ENCODE data around the gene INPP4B.

The INPP4B gene

GRCh38 chr4:142840516-142841123 lies 5.5 kb downstream of the INPP4B start:
- no peak overlapping the region for H3K4me3 ChIP-seq (IDR thresholded peaks at IDR 0.05; ENCODE audit: insufficient read depth, low read depth, low read length)
- H3K9ac ChIP-seq, result no peak overlapping the region
- H3K36me3 ChIP-seq (ENCODE audit: insufficient read depth), result no peaks in the 10 kb centered on the region
- H3K4me2 ChIP-seq, result no peak overlapping the region
- H3K4me1 ChIP-seq (ENCODE audit: low read depth, poor library complexity, severe bottlenecking), result no peaks in the 10 kb centered on the region
- H3K79me2 ChIP-seq (ENCODE audit: insufficient read depth, low read depth), result no peaks in the 10 kb centered on the region
- H2AFZ ChIP-seq (ENCODE audit: low read depth), result no peak overlapping the region
- no peak overlapping the region for H3K27ac ChIP-seq
- TF ChIP-seq CTCF (conservative IDR thresholded peaks at IDR 0.05; ENCODE audit: low read depth, low read length), result peak; percentile 74
- H3K27me3 ChIP-seq (ENCODE audit: insufficient read depth, low read depth), result no peaks in the 10 kb centered on the region
- H4K20me1 ChIP-seq (ENCODE audit: insufficient read depth), result no peaks in the 10 kb centered on the region

GRCh38 chr4:142838778-142839177 lies 7.3 kb downstream of the INPP4B start:
- no peaks in the 10 kb centered on the region for H3K36me3 ChIP-seq (ENCODE audit: insufficient read depth)
- H3K4me3 ChIP-seq (IDR thresholded peaks at IDR 0.05; ENCODE audit: insufficient read depth, low read depth, low read length), result no peak overlapping the region
- no peaks in the 10 kb centered on the region for H3K79me2 ChIP-seq (ENCODE audit: insufficient read depth, low read depth)
- H3K4me2 ChIP-seq, result no peak overlapping the region
- H4K20me1 ChIP-seq (ENCODE audit: insufficient read depth), result no peaks in the 10 kb centered on the region
- TF ChIP-seq CTCF (conservative IDR thresholded peaks at IDR 0.05; ENCODE audit: low read depth, low read length), result no peak
- H3K27ac ChIP-seq, result no peak overlapping the region
- H3K27me3 ChIP-seq (ENCODE audit: insufficient read depth, low read depth), result no peaks in the 10 kb centered on the region
- no peak overlapping the region for H3K9ac ChIP-seq
- no peak overlapping the region for H2AFZ ChIP-seq (ENCODE audit: low read depth)
- H3K4me1 ChIP-seq (ENCODE audit: low read depth, poor library complexity, severe bottlenecking), result no peaks in the 10 kb centered on the region

GRCh38 chr4:142832022-142832421 lies 14.1 kb downstream of the INPP4B start:
- no peaks in the 10 kb centered on the region for H3K4me1 ChIP-seq (ENCODE audit: low read depth, poor library complexity, severe bottlenecking)

GRCh38 chr4:142826503-142827241 lies 19.4 kb downstream of the INPP4B start:
- H3K4me3 ChIP-seq (IDR thresholded peaks at IDR 0.05; ENCODE audit: insufficient read depth, low read depth, low read length), result no peak overlapping the region
- no peaks in the 10 kb centered on the region for H3K27me3 ChIP-seq (ENCODE audit: insufficient read depth, low read depth)
- no peak overlapping the region for H3K9ac ChIP-seq
- no peak for TF ChIP-seq CTCF (conservative IDR thresholded peaks at IDR 0.05; ENCODE audit: low read depth, low read length)
- no peaks in the 10 kb centered on the region for H3K4me1 ChIP-seq (ENCODE audit: low read depth, poor library complexity, severe bottlenecking)
- H3K27ac ChIP-seq, result no peak overlapping the region
- H3K4me2 ChIP-seq, result no peak overlapping the region
- H3K36me3 ChIP-seq (ENCODE audit: insufficient read depth), result no peaks in the 10 kb centered on the region
- H4K20me1 ChIP-seq (ENCODE audit: insufficient read depth), result no peaks in the 10 kb centered on the region
- H2AFZ ChIP-seq (ENCODE audit: low read depth), result no peak overlapping the region
- no peaks in the 10 kb centered on the region for H3K79me2 ChIP-seq (ENCODE audit: insufficient read depth, low read depth)

More at GRCh38 chr4:142832022-142832421, 14.1 kb downstream of the INPP4B start:
- H3K9ac ChIP-seq, result no peak overlapping the region
- no peak overlapping the region for H3K4me2 ChIP-seq
- no peaks in the 10 kb centered on the region for H4K20me1 ChIP-seq (ENCODE audit: insufficient read depth)
- TF ChIP-seq CTCF (conservative IDR thresholded peaks at IDR 0.05; ENCODE audit: low read depth, low read length), result no peak
- no peak overlapping the region for H2AFZ ChIP-seq (ENCODE audit: low read depth)
- no peaks in the 10 kb centered on the region for H3K27me3 ChIP-seq (ENCODE audit: insufficient read depth, low read depth)
- no peaks in the 10 kb centered on the region for H3K79me2 ChIP-seq (ENCODE audit: insufficient read depth, low read depth)
- no peaks in the 10 kb centered on the region for H3K36me3 ChIP-seq (ENCODE audit: insufficient read depth)
- H3K27ac ChIP-seq, result no peak overlapping the region
- H3K4me3 ChIP-seq (IDR thresholded peaks at IDR 0.05; ENCODE audit: insufficient read depth, low read depth, low read length), result no peak overlapping the region

Measured in KMS-11 (cell line).